ENCODE results near the gene KIAA0930.

The KIAA0930 gene

GRCh38 chr22:45237065-45237990, 3.4 kb downstream of the KIAA0930 start:
- no peak for DNase-seq

- no peak for DNase-seq
These were observed 4.8 kb downstream of the KIAA0930 start for GRCh38 chr22:45235851-45236342.

- DNase-seq: no peak
These were observed 5.5 kb downstream of the KIAA0930 start for GRCh38 chr22:45235101-45235777.

GRCh38 chr22:45233827-45234226, 6.9 kb downstream of the KIAA0930 start:
- DNase-seq: no peak

- DNase-seq: no peak
These were observed 7.3 kb downstream of the KIAA0930 start for GRCh38 chr22:45233386-45233785.

GRCh38 chr22:45231293-45231692, 9.4 kb downstream of the KIAA0930 start:
- DNase-seq: no peak

- DNase-seq: no peak
These were observed 10.5 kb downstream of the KIAA0930 start for GRCh38 chr22:45230026-45230721.

- no peak for DNase-seq
These were observed 11.5 kb downstream of the KIAA0930 start for GRCh38 chr22:45229181-45229580.

- no peak for DNase-seq
These were observed 12.3 kb downstream of the KIAA0930 start for GRCh38 chr22:45228401-45228754.

- DNase-seq: no peak
These were observed 12.9 kb downstream of the KIAA0930 start for GRCh38 chr22:45227645-45228400.

- no peak for DNase-seq
These were observed 14.0 kb downstream of the KIAA0930 start for GRCh38 chr22:45226503-45227186.

- DNase-seq: no peak
These were observed 14.8 kb downstream of the KIAA0930 start for GRCh38 chr22:45225732-45226502.

- DNase-seq: no peak
These were observed 15.5 kb downstream of the KIAA0930 start for GRCh38 chr22:45224988-45225731.

- DNase-seq: no peak
These were observed 16.4 kb downstream of the KIAA0930 start for GRCh38 chr22:45224331-45224730.

GRCh38 chr22:45223304-45224117, 17.2 kb downstream of the KIAA0930 start:
- DNase-seq: no peak

GRCh38 chr22:45221201-45221600, 19.5 kb downstream of the KIAA0930 start:
- no peak for DNase-seq

GRCh38 chr22:45218976-45219375, 21.7 kb downstream of the KIAA0930 start:
- DNase-seq: no peak

GRCh38 chr22:45217806-45218205, 22.9 kb downstream of the KIAA0930 start:
- no peak for DNase-seq

GRCh38 chr22:45217345-45217744, 23.3 kb downstream of the KIAA0930 start:
- no peak for DNase-seq

Data from EL (cell line).